Measurements from ENCODE around the gene GNB1.
"Not testable (repeated sequence)": the region's sequence is repeated elsewhere in the genome, so short reads cannot be mapped to it uniquely, and the experiment has no call there.

Gene GNB1

GRCh38 chr1:1937061-1937460, 46.2 kb upstream of the GNB1 start:
- TF ChIP-seq CTCF (IDR thresholded peaks at IDR 0.05; ENCODE audit: extremely low read depth, missing control alignments): no peak
- no peak for DNase-seq (ENCODE audit: low spot score)

- not testable (repeated sequence) for DNase-seq (ENCODE audit: low spot score)
Observed at GRCh38 chr1:1934848-1935247, 44.0 kb upstream of the GNB1 start.

GRCh38 chr1:1929639-1930545, 39.0 kb upstream of the GNB1 start:
- DNase-seq (ENCODE audit: low spot score): no peak
- no peak for TF ChIP-seq CTCF (IDR thresholded peaks at IDR 0.05; ENCODE audit: extremely low read depth, missing control alignments)

GRCh38 chr1:1929102-1929638, 38.3 kb upstream of the GNB1 start:
- no peak for TF ChIP-seq CTCF (IDR thresholded peaks at IDR 0.05; ENCODE audit: extremely low read depth, missing control alignments)
- no peak for DNase-seq (ENCODE audit: low spot score)

- no peak for TF ChIP-seq CTCF (IDR thresholded peaks at IDR 0.05; ENCODE audit: extremely low read depth, missing control alignments)
- no peak for DNase-seq (ENCODE audit: low spot score)
Observed at GRCh38 chr1:1928231-1929101, 37.6 kb upstream of the GNB1 start.

- TF ChIP-seq CTCF (IDR thresholded peaks at IDR 0.05; ENCODE audit: extremely low read depth, missing control alignments): no peak
- no peak for DNase-seq (ENCODE audit: low spot score)
Observed at GRCh38 chr1:1927751-1928150, 36.9 kb upstream of the GNB1 start.

- TF ChIP-seq CTCF (IDR thresholded peaks at IDR 0.05; ENCODE audit: extremely low read depth, missing control alignments): no peak
- no peak for DNase-seq (ENCODE audit: low spot score)
Observed at GRCh38 chr1:1926886-1927660, 36.2 kb upstream of the GNB1 start.
